HL-60 (cell line): ENCODE data around the gene SHISAL2A.
"Not testable (repeated sequence)": the region's sequence is repeated elsewhere in the genome, so short reads cannot be mapped to it uniquely, and the experiment has no call there.

Experiments used
- DNase-seq, 2 experiments: peaks; one replicate each; pipeline ENCODE4 v3.0.0-alpha.2; 2010 to 2020; ENCODE audit warnings: low read depth in 1 of 2, low spot score in 1 of 2
- H3K27ac ChIP-seq: fragments of 250-450 bp; sonication (Bioruptor Pico); replicated peaks from 2 replicates; pipeline ENCODE4 v1.5.1; 2020; ENCODE audit warnings: mild to moderate bottlenecking, moderate library complexity
- H3K27me3 ChIP-seq: fragments of 250-450 bp; sonication (Bioruptor Pico); 2 replicates; pipeline ENCODE4 v1.5.1; 2021; ENCODE audit warnings: mild to moderate bottlenecking, moderate library complexity; ENCODE audit not compliant: insufficient read depth, poor library complexity, severe bottlenecking
- H3K4me3 ChIP-seq: replicated peaks from 2 replicates; pipeline ENCODE4 v1.5.1; 2011; ENCODE audit warnings: mild to moderate bottlenecking, control low read depth, low read length; ENCODE audit not compliant: insufficient read depth
- GABPA ChIP-seq: IDR thresholded peaks from 2 replicates; pipeline ENCODE4 v1.6.1; 2012; ENCODE audit warnings: low read depth
- POLR2AphosphoS5 ChIP-seq: IDR thresholded peaks from 2 replicates; pipeline ENCODE4 v1.6.1; 2012; ENCODE audit warnings: low read depth
- SPI1 ChIP-seq: IDR thresholded peaks from 2 replicates; pipeline ENCODE4 v1.6.1; 2012; ENCODE audit warnings: low read depth, mild to moderate bottlenecking, borderline replicate concordance
- TF ChIP-seq, protein P1 (sequence below): IDR thresholded peaks from one replicate; pipeline ENCODE4 v1.5.1; 2011; ENCODE audit warnings: low read length, control low read depth, inconsistent platforms; ENCODE audit not compliant: insufficient read depth
- TF ChIP-seq, protein P2 (sequence below): IDR thresholded peaks from 2 replicates; pipeline ENCODE4 v1.6.1; 2012; ENCODE audit warnings: low read depth; ENCODE audit not compliant: insufficient replicate concordance

The SHISAL2A gene

DNA sequence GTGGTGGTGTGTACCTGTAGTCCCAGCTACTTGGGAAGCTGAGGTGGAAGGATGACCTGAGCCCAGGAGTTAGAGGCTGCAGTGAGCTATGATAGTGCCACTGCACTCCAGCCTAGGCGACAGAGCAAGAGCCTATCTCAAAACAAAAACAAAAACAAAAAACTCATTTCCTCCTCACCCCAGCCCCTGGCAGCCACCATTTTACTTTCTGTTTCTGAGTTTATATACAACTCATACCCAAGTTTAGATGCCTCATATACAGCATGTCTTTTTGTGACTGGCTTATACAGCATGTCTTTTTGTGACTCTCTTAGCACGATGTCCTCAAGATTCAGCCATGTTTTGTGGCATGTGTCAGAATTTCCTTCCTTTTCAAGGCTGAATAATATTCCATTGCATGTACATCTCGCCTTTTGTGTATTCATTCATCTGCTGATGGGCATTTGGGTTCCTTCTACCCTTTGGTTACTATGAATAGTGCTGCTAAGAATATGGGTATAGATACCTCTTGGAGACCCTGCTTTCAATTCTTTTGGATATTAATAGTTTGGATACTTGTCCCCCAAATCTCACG is 50.5 kb downstream of the SHISAL2A start:
- no peak overlapping the region for H3K27ac ChIP-seq
- no peak for DNase-seq
- H3K27me3 ChIP-seq, result no peaks in the 10 kb centered on the region
- TF ChIP-seq, protein P1, sequence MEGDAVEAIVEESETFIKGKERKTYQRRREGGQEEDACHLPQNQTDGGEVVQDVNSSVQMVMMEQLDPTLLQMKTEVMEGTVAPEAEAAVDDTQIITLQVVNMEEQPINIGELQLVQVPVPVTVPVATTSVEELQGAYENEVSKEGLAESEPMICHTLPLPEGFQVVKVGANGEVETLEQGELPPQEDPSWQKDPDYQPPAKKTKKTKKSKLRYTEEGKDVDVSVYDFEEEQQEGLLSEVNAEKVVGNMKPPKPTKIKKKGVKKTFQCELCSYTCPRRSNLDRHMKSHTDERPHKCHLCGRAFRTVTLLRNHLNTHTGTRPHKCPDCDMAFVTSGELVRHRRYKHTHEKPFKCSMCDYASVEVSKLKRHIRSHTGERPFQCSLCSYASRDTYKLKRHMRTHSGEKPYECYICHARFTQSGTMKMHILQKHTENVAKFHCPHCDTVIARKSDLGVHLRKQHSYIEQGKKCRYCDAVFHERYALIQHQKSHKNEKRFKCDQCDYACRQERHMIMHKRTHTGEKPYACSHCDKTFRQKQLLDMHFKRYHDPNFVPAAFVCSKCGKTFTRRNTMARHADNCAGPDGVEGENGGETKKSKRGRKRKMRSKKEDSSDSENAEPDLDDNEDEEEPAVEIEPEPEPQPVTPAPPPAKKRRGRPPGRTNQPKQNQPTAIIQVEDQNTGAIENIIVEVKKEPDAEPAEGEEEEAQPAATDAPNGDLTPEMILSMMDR, result no peak
- TF ChIP-seq POLR2AphosphoS5 (no peak; the same call in 1 of the 2 replicates), SPI1 (no peak), GABPA (no peak)
- TF ChIP-seq, protein P2, sequence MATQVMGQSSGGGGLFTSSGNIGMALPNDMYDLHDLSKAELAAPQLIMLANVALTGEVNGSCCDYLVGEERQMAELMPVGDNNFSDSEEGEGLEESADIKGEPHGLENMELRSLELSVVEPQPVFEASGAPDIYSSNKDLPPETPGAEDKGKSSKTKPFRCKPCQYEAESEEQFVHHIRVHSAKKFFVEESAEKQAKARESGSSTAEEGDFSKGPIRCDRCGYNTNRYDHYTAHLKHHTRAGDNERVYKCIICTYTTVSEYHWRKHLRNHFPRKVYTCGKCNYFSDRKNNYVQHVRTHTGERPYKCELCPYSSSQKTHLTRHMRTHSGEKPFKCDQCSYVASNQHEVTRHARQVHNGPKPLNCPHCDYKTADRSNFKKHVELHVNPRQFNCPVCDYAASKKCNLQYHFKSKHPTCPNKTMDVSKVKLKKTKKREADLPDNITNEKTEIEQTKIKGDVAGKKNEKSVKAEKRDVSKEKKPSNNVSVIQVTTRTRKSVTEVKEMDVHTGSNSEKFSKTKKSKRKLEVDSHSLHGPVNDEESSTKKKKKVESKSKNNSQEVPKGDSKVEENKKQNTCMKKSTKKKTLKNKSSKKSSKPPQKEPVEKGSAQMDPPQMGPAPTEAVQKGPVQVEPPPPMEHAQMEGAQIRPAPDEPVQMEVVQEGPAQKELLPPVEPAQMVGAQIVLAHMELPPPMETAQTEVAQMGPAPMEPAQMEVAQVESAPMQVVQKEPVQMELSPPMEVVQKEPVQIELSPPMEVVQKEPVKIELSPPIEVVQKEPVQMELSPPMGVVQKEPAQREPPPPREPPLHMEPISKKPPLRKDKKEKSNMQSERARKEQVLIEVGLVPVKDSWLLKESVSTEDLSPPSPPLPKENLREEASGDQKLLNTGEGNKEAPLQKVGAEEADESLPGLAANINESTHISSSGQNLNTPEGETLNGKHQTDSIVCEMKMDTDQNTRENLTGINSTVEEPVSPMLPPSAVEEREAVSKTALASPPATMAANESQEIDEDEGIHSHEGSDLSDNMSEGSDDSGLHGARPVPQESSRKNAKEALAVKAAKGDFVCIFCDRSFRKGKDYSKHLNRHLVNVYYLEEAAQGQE, result no peak
- no peak overlapping the region for H3K4me3 ChIP-seq

DNA sequence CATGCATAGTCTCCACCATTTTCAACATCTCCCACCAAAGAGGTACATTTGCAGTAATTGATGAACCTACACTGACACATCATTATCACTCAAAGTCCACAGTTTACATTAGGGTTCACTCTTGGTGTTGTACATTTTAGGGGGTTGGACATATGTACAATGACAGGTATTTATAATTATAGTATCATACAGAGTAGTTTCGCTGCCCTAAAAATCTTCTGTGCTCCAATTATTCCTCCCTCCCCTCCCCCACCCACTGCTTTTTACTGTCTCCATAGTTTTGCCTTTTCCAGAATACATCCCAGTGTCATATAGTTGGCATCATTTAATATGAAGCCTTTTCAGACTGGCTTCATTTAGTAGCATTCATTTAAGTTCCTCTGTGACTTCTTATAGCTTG is 51.6 kb downstream of the SHISAL2A start:
- DNase-seq, result no peak
- H3K27ac ChIP-seq, result no peak overlapping the region
- H3K27me3 ChIP-seq, result no peaks in the 10 kb centered on the region
- TF ChIP-seq POLR2AphosphoS5 (no peak), GABPA (no peak), SPI1 (no peak)
- TF ChIP-seq, protein P1, result no peak
- TF ChIP-seq, protein P2, result no peak
- H3K4me3 ChIP-seq, result no peak overlapping the region

DNA sequence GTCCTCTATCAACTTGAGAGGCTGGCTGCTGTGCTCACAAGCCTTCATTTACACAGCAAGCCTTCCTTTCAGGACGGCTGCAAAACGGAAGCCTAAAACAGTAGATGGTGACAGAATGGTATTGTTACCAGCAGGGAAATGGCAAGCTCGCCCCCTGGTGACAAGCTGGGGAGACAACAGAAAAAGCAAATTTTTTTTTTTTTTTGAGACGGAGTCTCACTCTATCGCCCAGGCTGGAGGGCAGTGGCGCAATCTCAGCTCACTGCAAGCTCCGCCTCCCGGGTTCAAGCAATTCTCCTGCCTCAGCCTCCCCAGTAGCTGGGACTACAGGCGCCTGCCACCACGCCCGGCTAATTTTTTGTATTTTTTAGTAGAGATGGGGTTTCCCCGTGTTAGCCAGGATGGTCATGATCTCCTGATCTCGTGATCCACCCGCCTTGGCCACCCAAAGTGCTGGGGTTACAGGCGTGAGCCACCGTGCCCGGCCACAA is 53.3 kb downstream of the SHISAL2A start:
- H3K27ac ChIP-seq, result peak overlapping the region; percentile 33
- not testable (repeated sequence) for H3K4me3 ChIP-seq

More for the DNA sequence above, 53.3 kb downstream of the SHISAL2A start:
- peak; percentile 61 to 79 for DNase-seq
- peak; percentile 26; the same call in 1 of the 2 replicates for TF ChIP-seq SPI1
- TF ChIP-seq, protein P1, result peak; percentile 42
- H3K27me3 ChIP-seq, result not testable (repeated sequence)
